Measurements from ENCODE around the gene DLEC1. TPM values are rescaled to one million over a fixed set of nuclear protein-coding genes. Genes with fewer than 3 reads are reported as not detected.

DLEC1 gene
- total RNA-seq (under 1 TPM in 2 of 4 donors, not detected in 2; 0.04 to 0.09 TPM), polyA plus RNA-seq (under 1 TPM; 0.01 to 0.09 (median 0.05) TPM)
- long read RNA-seq, donor 1, result 0 reads
- long read RNA-seq, donor 2, partial matches to known transcripts, result 0 of 1 reads
- long read RNA-seq, donor 2, other reads (novel, unspliced or antisense), result 1 of 1 reads

- 5 to 7% (median 6%) methylated on average over 67 of the region's 67 CpGs for WGBS, 3 donors
- Histone ChIP-seq H3K27ac (no peak within 1 kb of the TSS), H3K36me3 (ENCODE audit: insufficient read depth in 1 of 2, low read depth in 1 of 2) (no peaks in the 10 kb centered on the region), H3K27me3 (ENCODE audit: insufficient read depth in 3 of 3, low read length in 2 of 3) (peaks cover 0 to 22% (median 0%) of the 10 kb centered on the region in 3 donors), H3K4me1 (no peaks in the 10 kb centered on the region), H3K4me3 (peak within 1 kb of the TSS; percentile 64), H3K9me3 (no peaks in the 10 kb centered on the region)
- intact Hi-C loops (cut with DNase I), result no loop called here
- TF ChIP-seq CTCF (IDR thresholded peaks at IDR 0.05), result no peak
- peak; percentile 32 to 68 (median 65) for ATAC-seq
- peak; percentile 62 to 83 for DNase-seq
Measured at GRCh38 chr3:38039101-38039898, at the start of gene DLEC1. TSS of gene DLEC1 (plus strand) at chr3:38039208. CDS start at chr3:38039226, 18 bp downstream.

GRCh38 chr3:37989821-37990480 is 49.1 kb upstream of the DLEC1 start:
- H3K27me3 ChIP-seq (ENCODE audit: insufficient read depth in 3 of 3, low read length in 2 of 3), result no peaks in the 10 kb centered on the region
- no peak for DNase-seq
- ATAC-seq, result no peak
- no peak overlapping the region for H3K27ac ChIP-seq
- no peaks in the 10 kb centered on the region for H3K36me3 ChIP-seq (ENCODE audit: insufficient read depth in 1 of 2, low read depth in 1 of 2)
- H3K4me3 ChIP-seq, result no peak overlapping the region
- H3K4me1 ChIP-seq, result no peaks in the 10 kb centered on the region
- intact Hi-C loops (cut with DNase I), result no loop called here
- 84 to 93% (median 91%) methylated on average over 7 of the region's 7 CpGs for WGBS, 3 donors
- no peak for TF ChIP-seq CTCF (IDR thresholded peaks at IDR 0.05)
- no peaks in the 10 kb centered on the region for H3K9me3 ChIP-seq

- no peak for ATAC-seq
- no peak for TF ChIP-seq CTCF (IDR thresholded peaks at IDR 0.05)
- no peaks in the 10 kb centered on the region for H3K4me1 ChIP-seq
- H3K27me3 ChIP-seq (ENCODE audit: insufficient read depth in 3 of 3, low read length in 2 of 3), result no peaks in the 10 kb centered on the region
- DNase-seq, result no peak
- H3K4me3 ChIP-seq, result no peak within 1 kb of the TSS
- H3K36me3 ChIP-seq (ENCODE audit: insufficient read depth in 1 of 2, low read depth in 1 of 2), result no peaks in the 10 kb centered on the region
- intact Hi-C loops (cut with DNase I), result no loop called here
- no peak within 1 kb of the TSS for H3K27ac ChIP-seq
- no peaks in the 10 kb centered on the region for H3K9me3 ChIP-seq
- 76 to 80% (median 79%) methylated on average over 10 of the region's 10 CpGs for WGBS, 3 donors
Measured at GRCh38 chr3:37990527-37990926, 48.5 kb upstream of the DLEC1 start, which contains the start of gene VILL. TSS of gene VILL (plus strand) at chr3:37990786. CDS start at chr3:37993673, 2,887 bp downstream.

GRCh38 chr3:37991109-37991508 is 47.9 kb upstream of the DLEC1 start:
- Histone ChIP-seq H3K4me1 (no peaks in the 10 kb centered on the region), H3K9me3 (no peaks in the 10 kb centered on the region), H3K4me3 (no peak overlapping the region), H3K27ac (no peak overlapping the region), H3K27me3 (ENCODE audit: insufficient read depth in 3 of 3, low read length in 2 of 3) (no peaks in the 10 kb centered on the region), H3K36me3 (ENCODE audit: insufficient read depth in 1 of 2, low read depth in 1 of 2) (no peaks in the 10 kb centered on the region)
- no peak for TF ChIP-seq CTCF (IDR thresholded peaks at IDR 0.05)
- intact Hi-C loops (cut with DNase I), result no loop called here
- no peak for ATAC-seq
- DNase-seq, result no peak
- WGBS, 3 donors, result 54 to 70% (median 63%) methylated on average over 6 of the region's 6 CpGs

Measured in psoas muscle (tissue), 8 donors.